GM18498 (cell line): ENCODE data around the gene AADACL2.

Experiments
- ATAC-seq: cut with Tn5 transposase; IDR thresholded peaks from one replicate; pipeline ENCODE4 v1.9.1; 2021; ENCODE audit warnings: mild to moderate bottlenecking, moderate library complexity; ENCODE audit not compliant: unreplicated experiment

AADACL2 gene

GRCh38 chr3:151733613-151734012 lies at the start of gene AADACL2:
Gene AADACL2 (plus strand): TSS chr3:151733927. CDS start chr3:151734036, 109 bp downstream.
- no peak for ATAC-seq

- no peak for ATAC-seq
These were observed 49.6 kb upstream of the AADACL2 start for GRCh38 chr3:151684094-151684493.

GRCh38 chr3:151686257-151686656 lies 47.5 kb upstream of the AADACL2 start:
- no peak for ATAC-seq

- ATAC-seq, result no peak
These were observed 46.7 kb upstream of the AADACL2 start for GRCh38 chr3:151687076-151687475.

- ATAC-seq, result no peak
These were observed 45.2 kb upstream of the AADACL2 start for GRCh38 chr3:151688571-151688970.

- no peak for ATAC-seq
These were observed 43.1 kb upstream of the AADACL2 start for GRCh38 chr3:151690645-151691044.

- ATAC-seq, result no peak
These were observed 36.2 kb upstream of the AADACL2 start for GRCh38 chr3:151697496-151697895.

- ATAC-seq, result no peak
These were observed 26.5 kb upstream of the AADACL2 start for GRCh38 chr3:151707216-151707615.

GRCh38 chr3:151708868-151709267 lies 24.9 kb upstream of the AADACL2 start:
- ATAC-seq, result no peak

- no peak for ATAC-seq
These were observed 23.9 kb upstream of the AADACL2 start for GRCh38 chr3:151709847-151710246.

- no peak for ATAC-seq
These were observed 12.4 kb upstream of the AADACL2 start for GRCh38 chr3:151721294-151721693.

GRCh38 chr3:151722856-151723255 lies 10.9 kb upstream of the AADACL2 start:
- no peak for ATAC-seq

GRCh38 chr3:151724576-151725562 lies 8.9 kb upstream of the AADACL2 start:
- ATAC-seq, result no peak

GRCh38 chr3:151726016-151726415 lies 7.7 kb upstream of the AADACL2 start:
- no peak for ATAC-seq

- no peak for ATAC-seq
These were observed 866 bp upstream of the AADACL2 start for GRCh38 chr3:151732861-151733260.

GRCh38 chr3:151740581-151740980 lies 6.9 kb downstream of the AADACL2 start:
- no peak for ATAC-seq

- ATAC-seq, result no peak
These were observed 10.1 kb downstream of the AADACL2 start for GRCh38 chr3:151743855-151744254.

- no peak for ATAC-seq
These were observed 16.5 kb downstream of the AADACL2 start for GRCh38 chr3:151750181-151750580.

GRCh38 chr3:151750678-151751077 lies 17.0 kb downstream of the AADACL2 start:
- ATAC-seq, result no peak

GRCh38 chr3:151751161-151751560 lies 17.4 kb downstream of the AADACL2 start:
- ATAC-seq, result no peak

GRCh38 chr3:151753846-151754245 lies 20.1 kb downstream of the AADACL2 start:
- ATAC-seq, result no peak

GRCh38 chr3:151761581-151761980 lies 27.9 kb downstream of the AADACL2 start:
- no peak for ATAC-seq
